ENCODE data around the gene JAM3. TPM values are rescaled to one million over a fixed set of nuclear protein-coding genes. Genes with fewer than 3 reads are reported as not detected.

JAM3 gene
- total and polyA plus RNA-seq, 2 of the 13 experiments (the other 11 are each of a cell fraction or from before 2014, with no cell fraction given) = 0.98 to 2.8 TPM

DNA sequence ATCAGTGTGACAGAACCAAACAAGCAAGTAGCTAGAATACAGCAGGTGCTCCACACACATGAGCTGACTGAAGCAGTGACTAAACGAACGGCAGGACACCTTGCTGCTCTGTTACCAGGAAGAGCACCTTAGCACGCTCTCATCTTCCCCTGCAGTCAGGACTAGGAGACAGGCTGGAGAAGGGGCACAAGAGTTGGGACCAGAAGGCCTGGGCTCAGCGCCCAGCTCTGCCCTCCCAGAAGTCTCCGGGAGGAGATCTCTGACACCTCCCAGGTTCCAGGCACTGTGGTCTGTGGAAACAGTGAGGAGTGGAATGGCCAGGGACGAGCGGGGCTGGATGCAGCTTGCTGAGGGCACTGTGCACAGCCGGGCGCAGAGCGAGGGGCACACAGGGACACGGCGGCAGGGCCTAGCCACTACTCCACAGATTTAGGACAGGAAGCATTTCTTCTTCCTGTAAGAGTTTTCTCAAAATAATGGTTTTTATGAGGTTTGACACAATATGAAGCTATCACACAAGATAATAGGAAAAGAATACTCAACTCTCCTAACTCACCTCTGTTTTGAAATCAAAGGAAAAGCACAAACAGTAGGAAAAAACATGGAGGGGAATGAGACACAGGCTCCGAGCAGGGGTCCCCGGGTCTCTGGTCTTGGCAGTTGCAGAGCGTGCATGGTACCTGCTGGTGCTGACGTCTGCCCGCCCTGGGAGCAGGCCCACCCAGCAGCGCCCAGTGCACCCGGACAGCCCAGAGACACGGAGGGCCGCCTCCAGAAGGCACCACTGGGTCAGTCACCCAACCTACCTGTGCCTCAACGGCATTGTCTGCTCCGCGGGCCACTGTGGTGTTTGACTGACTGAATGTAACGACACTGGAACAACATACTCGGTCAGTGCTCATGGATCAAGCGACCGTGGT is 87.3 kb downstream of the JAM3 start (continued):
- TF ChIP-seq ZBED4 (CRISPR knock-in tag; IDR thresholded peaks at IDR 0.05; ENCODE audit: borderline replicate concordance) (no peak), SNRNP70 (IDR thresholded peaks at IDR 0.05; ENCODE audit: low read depth, low read length) (no peak), MAF1 (CRISPR knock-in tag; IDR thresholded peaks at IDR 0.05; ENCODE audit: borderline replicate concordance) (no peak), NFYB (CRISPR knock-in tag; IDR thresholded peaks at IDR 0.05) (no peak), MZF1 (CRISPR knock-in tag; IDR thresholded peaks at IDR 0.05; ENCODE audit: borderline replicate concordance) (no peak), PAF1 (CRISPR knock-in tag; IDR thresholded peaks at IDR 0.05) (no peak), ARNTL (CRISPR knock-in tag; IDR thresholded peaks at IDR 0.05) (no peak), MNT (IDR thresholded peaks at IDR 0.05) (no peak), NRL (CRISPR knock-in tag; IDR thresholded peaks at IDR 0.05; ENCODE audit: borderline replicate concordance) (no peak)
